Pancreas (tissue), 10 donors: ENCODE results near the gene DGLUCY. TPM values are rescaled to one million over a fixed set of nuclear protein-coding genes. Genes with fewer than 3 reads are reported as not detected.
"Not testable (repeated sequence)": the region's sequence is repeated elsewhere in the genome, so short reads cannot be mapped to it uniquely, and the experiment has no call there.

Experiments used
- ATAC-seq, 4 donors: fragments of 200-7000 bp; cut with Tn5 transposase; one replicate each; pipeline versions ENCODE4 v1.8.0 to v1.9.1; 2020; ENCODE audit warnings: mild to moderate bottlenecking in 4 of 4, moderate library complexity in 4 of 4
- DNase-seq, 6 donors: peaks; one replicate each; pipeline ENCODE4 v3.0.0-alpha.2; 2020
- FAIRE-seq: peaks from 2 replicates; lab custom pipeline; 2012; peaks lifted over from hg19 to GRCh38; lab: Jason Lieb, UNC
- H3K27ac ChIP-seq, 4 donors: fragments of 200-600 bp; sonication (generic); 1 replicate in 3 of 4; 2 replicates in 1 of 4; pipeline versions ENCODE4 v1.5.0 to v1.8.0; 2020
- H3K27me3 ChIP-seq, 4 donors: fragments of 200-600 bp; one replicate each; pipeline ENCODE4 v1.8.0; 2021
- H3K36me3 ChIP-seq, 3 donors: fragments of 200-600 bp; sonication (generic) in 1 of 3; one replicate each; pipeline versions ENCODE4 v1.5.0 to v1.8.0; 2020 to 2021
- H3K4me1 ChIP-seq, 3 donors: fragments of 200-600 bp; one replicate each; pipeline ENCODE4 v1.8.0; 2021
- H3K4me3 ChIP-seq, 4 donors: fragments of 200-600 bp; sonication (generic) in 2 of 4; one replicate each; pipeline versions ENCODE4 v1.5.0 to v1.8.0; 2020 to 2021
- H3K9me3 ChIP-seq, 4 donors: fragments of 200-600 bp; one replicate each; pipeline ENCODE4 v1.8.0; 2021
- CTCF ChIP-seq, 4 donors: fragments of 200-600 bp; sonication (generic) in 3 of 4; IDR thresholded peaks; one replicate each; pipeline versions ENCODE4 v1.5.0 to v1.8.0; 2021; ENCODE audit warnings: antibody characterized with exemption in 4 of 4
- WGBS, 2 donors: extraction: QIAGEN DNeasy Blood & Tissue Kit; methylation state at CpG; one replicate each; pipeline ENCODE4 v1.1.7; 2013; 5-methylcytosine and 5-hydroxymethylcytosine counted together
- intact Hi-C, 3 donors: fragments of 100-400 bp; cut with DNase I; formaldehyde crosslinking; loops; one replicate each; pipeline versions ENCODE4 v1.11.1 to v1.14.2; 2022
- polyA plus RNA-seq, 2 donors: library from polyadenylated mRNA; stranded (reverse); fragments of 200-250 nt; gene quantifications; one replicate each; pipeline ENCODE4 v1.2.3, GENCODE V29; 2013
- total RNA-seq, 6 donors: library from RNA; stranded (reverse); fragmentation: NEBNext Ultra II Directional in 4 of 6; extraction: Animal tissue kit (Norgen Biotek cat#: 25700) in 4 of 6; gene quantifications; one replicate each; pipeline versions ENCODE4 v1.2.1 to v1.2.4, GENCODE V29; 2021 to 2023
- donor health status: healthy with polysubstance abuse.
- donor health status: DM: no; HTN: no; CAD: no; lungs with moderate emphysema.
- donor health status: DM: no; HTN: no; CAD: no.
- donor health status: control.
- donor health status: control.
- donor health status: Bipolar disorder and iron deficiency.
- donor health status: DM: yes; HTN: yes; CAD: no.
- donor health status: DM: no; HTN: no; CAD: no.
- donor health status: DM: no; HTN: no; CAD: no.
- donor health status: DM: yes; HTN: yes; CAD: no.

The DGLUCY gene
- total and polyA plus RNA-seq, 8 donors, result 11.9 to 43.4 (median 23.1) TPM

DNA sequence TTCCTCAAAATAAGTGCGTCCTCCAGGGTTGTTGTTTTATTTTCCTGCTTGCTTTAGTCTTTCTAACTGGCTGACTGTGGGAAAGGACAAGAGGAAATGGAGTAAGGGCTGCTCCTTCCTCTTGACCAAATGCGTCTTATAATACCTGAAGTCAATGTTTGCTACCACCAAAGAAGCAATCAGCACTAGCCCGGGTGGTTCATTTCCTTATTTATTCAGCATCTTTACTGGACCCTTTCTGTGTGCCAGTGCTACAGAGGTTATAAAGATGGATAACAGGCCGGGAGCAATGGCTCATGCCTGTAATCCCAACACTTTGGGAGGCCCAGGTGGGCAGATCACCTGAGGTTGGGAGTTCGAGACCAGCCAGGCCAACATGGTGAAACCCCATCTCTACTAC is 38.3 kb upstream of the DGLUCY start:
- intact Hi-C loops, result no loop called here
- no peak for ATAC-seq

GRCh38 chr14:91078095-91078737 is 35.7 kb upstream of the DGLUCY start:
- H3K4me3 ChIP-seq, result no peak overlapping the region
- H3K9me3 ChIP-seq, result no peaks in the 10 kb centered on the region
- 94% methylated on average over 9 of the region's 9 CpGs for WGBS, 2 donors
- no peak for TF ChIP-seq CTCF (IDR thresholded peaks at IDR 0.05)
- no peaks in the 10 kb centered on the region for H3K27me3 ChIP-seq
- ATAC-seq, result no peak
- no peak for FAIRE-seq
- H3K36me3 ChIP-seq, result no peaks in the 10 kb centered on the region
- H3K27ac ChIP-seq, result no peak overlapping the region
- no peaks in the 10 kb centered on the region for H3K4me1 ChIP-seq
- DNase-seq, result no peak
- intact Hi-C loops, result no loop called here

More for the DNA sequence above, 38.3 kb upstream of the DGLUCY start:
- no peak for FAIRE-seq
- Histone ChIP-seq H3K9me3 (no peaks in the 10 kb centered on the region), H3K36me3 (no peaks in the 10 kb centered on the region), H3K27ac (no peak overlapping the region), H3K4me1 (no peaks in the 10 kb centered on the region), H3K4me3 (no peak overlapping the region), H3K27me3 (no peaks in the 10 kb centered on the region)
- WGBS, 2 donors, result 86 to 94% methylated on average over 5 of the region's 5 CpGs
- TF ChIP-seq CTCF (IDR thresholded peaks at IDR 0.05), result no peak
- DNase-seq, result no peak

DNA sequence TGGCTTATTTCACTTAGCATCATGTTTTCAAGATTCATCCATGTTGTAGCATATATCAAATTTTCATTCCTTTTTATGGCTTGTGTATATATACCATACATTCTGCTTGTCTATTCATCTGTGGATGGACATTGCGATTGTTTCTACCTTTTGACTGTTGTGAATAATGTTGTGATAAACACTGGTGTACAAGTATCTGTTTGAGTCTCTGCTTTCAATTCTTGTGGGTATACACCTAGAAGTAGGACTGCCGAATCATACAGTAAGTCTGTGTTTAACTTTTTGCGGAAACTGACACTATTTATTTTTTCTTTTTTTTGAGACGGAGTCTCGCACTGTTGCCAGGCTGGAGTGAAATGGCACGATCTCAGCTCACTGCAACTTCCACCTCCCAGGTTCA is 33.8 kb upstream of the DGLUCY start:
- Histone ChIP-seq H3K4me1 (no peaks in the 10 kb centered on the region), H3K9me3 (no peaks in the 10 kb centered on the region), H3K36me3 (no peaks in the 10 kb centered on the region), H3K27ac (no peak overlapping the region), H3K4me3 (no peak overlapping the region), H3K27me3 (no peaks in the 10 kb centered on the region)
- FAIRE-seq (no peak), DNase-seq (no peak), ATAC-seq (no peak)
- 89 to 92% methylated on average over 6 of the region's 6 CpGs for WGBS, 2 donors
- TF ChIP-seq CTCF (IDR thresholded peaks at IDR 0.05), result no peak
- intact Hi-C loops, result no loop called here

- H3K27me3 ChIP-seq, result no peaks in the 10 kb centered on the region
- no peak overlapping the region for H3K27ac ChIP-seq
- DNase-seq (no peak), FAIRE-seq (no peak), ATAC-seq (no peak)
- no peaks in the 10 kb centered on the region for H3K4me1 ChIP-seq
- H3K36me3 ChIP-seq, result no peaks in the 10 kb centered on the region
- TF ChIP-seq CTCF (IDR thresholded peaks at IDR 0.05), result no peak
- 65% methylated on average over 3 of the region's 3 CpGs for WGBS, 2 donors
- H3K4me3 ChIP-seq, result no peak overlapping the region
- H3K9me3 ChIP-seq, result no peaks in the 10 kb centered on the region
- intact Hi-C loops, result no loop called here
Measured at GRCh38 chr14:91082282-91082681, 31.6 kb upstream of the DGLUCY start.

DNA sequence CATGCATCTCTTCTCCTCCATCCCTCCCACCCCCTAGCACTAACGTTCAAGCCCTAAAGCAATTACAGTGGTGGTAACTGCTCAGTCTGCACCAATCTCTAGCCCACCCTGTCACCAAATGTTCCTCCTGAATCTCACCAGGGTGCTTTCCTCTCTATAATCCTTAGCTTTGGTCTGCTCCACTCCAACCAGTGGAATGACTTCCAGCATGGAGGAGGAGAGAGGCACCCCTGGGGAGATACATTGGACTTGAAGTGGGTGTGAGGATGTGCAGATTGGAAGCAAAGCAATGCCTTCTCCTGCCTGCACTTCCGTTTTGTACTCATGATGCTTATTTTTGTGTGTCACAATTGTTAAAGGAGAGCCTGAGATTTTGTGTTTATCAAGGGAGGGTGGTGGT is 29.4 kb upstream of the DGLUCY start:
- H3K27ac ChIP-seq, result no peak overlapping the region
- H3K9me3 ChIP-seq, result no peaks in the 10 kb centered on the region
- FAIRE-seq (no peak), ATAC-seq (no peak), DNase-seq (no peak)
- no peaks in the 10 kb centered on the region for H3K4me1 ChIP-seq
- intact Hi-C loops, result no loop called here
- TF ChIP-seq CTCF (IDR thresholded peaks at IDR 0.05), result no peak
- no peaks in the 10 kb centered on the region for H3K27me3 ChIP-seq
- no peaks in the 10 kb centered on the region for H3K36me3 ChIP-seq
- H3K4me3 ChIP-seq, result no peak overlapping the region
- 58 to 66% methylated on average over 2 of the region's 2 CpGs for WGBS, 2 donors

- H3K36me3 ChIP-seq, H3K27me3 ChIP-seq, H3K9me3 ChIP-seq, H3K4me3 ChIP-seq, intact Hi-C loops, H3K4me1 ChIP-seq: not testable (repeated sequence)
- DNase-seq (peak in 2 of 6 donors; percentile 21 to 33), FAIRE-seq (peak; percentile 56), ATAC-seq (peak; percentile 14 to 48 (median 35))
- 46 to 50% methylated on average over 5 of the region's 5 CpGs for WGBS, 2 donors
- H3K27ac ChIP-seq, result peak overlapping the region in 3 of 4 donors; percentile 24 to 51 (median 36)
Measured at GRCh38 chr14:91087470-91087869, 26.4 kb upstream of the DGLUCY start.
